GM21723 (cell line): ENCODE measurements around the gene PGAP2.

ENCODE experiments used
- ATAC-seq: cut with Tn5 transposase; IDR thresholded peaks from one replicate; pipeline ENCODE4 v1.9.1; 2021; ENCODE audit warnings: mild to moderate bottlenecking, moderate library complexity; ENCODE audit not compliant: unreplicated experiment

PGAP2 gene

GRCh38 chr11:3831378-3832239, 23.2 kb downstream of the PGAP2 start:
- ATAC-seq: no peak

- ATAC-seq: no peak
Observed at GRCh38 chr11:3832816-3833215, 24.5 kb downstream of the PGAP2 start.

GRCh38 chr11:3833449-3833848, 25.1 kb downstream of the PGAP2 start:
- no peak for ATAC-seq

GRCh38 chr11:3834349-3834663, 25.9 kb downstream of the PGAP2 start:
- no peak for ATAC-seq

- ATAC-seq: no peak
Observed at GRCh38 chr11:3834664-3835461, 26.5 kb downstream of the PGAP2 start.

- ATAC-seq: no peak
Observed at GRCh38 chr11:3835751-3836150, 27.4 kb downstream of the PGAP2 start.

GRCh38 chr11:3836903-3837302, 28.5 kb downstream of the PGAP2 start:
- no peak for ATAC-seq

- ATAC-seq: no peak
Observed at GRCh38 chr11:3837793-3838192, 29.4 kb downstream of the PGAP2 start.

- ATAC-seq: no peak
Observed at GRCh38 chr11:3838504-3838903, 30.1 kb downstream of the PGAP2 start.

GRCh38 chr11:3840004-3840869, 31.9 kb downstream of the PGAP2 start:
- no peak for ATAC-seq

- peak; percentile 58 for ATAC-seq
Observed at GRCh38 chr11:3840870-3841425, 32.6 kb downstream of the PGAP2 start, which contains the start of gene RHOG. Gene RHOG (minus strand): TSS chr11:3840959. CDS start chr11:3828138, 12,821 bp downstream.

- ATAC-seq: peak; percentile 47
Observed at GRCh38 chr11:3841426-3842350, 33.3 kb downstream of the PGAP2 start.

GRCh38 chr11:3843326-3843725, 35.0 kb downstream of the PGAP2 start:
- no peak for ATAC-seq

GRCh38 chr11:3845246-3845645, 36.9 kb downstream of the PGAP2 start:
- ATAC-seq: no peak

GRCh38 chr11:3845670-3846069, 37.3 kb downstream of the PGAP2 start:
- ATAC-seq: no peak

GRCh38 chr11:3849297-3849874, 41.0 kb downstream of the PGAP2 start:
- no peak for ATAC-seq

GRCh38 chr11:3853545-3853842, 45.1 kb downstream of the PGAP2 start:
- no peak for ATAC-seq

GRCh38 chr11:3853899-3854659, 45.7 kb downstream of the PGAP2 start:
- ATAC-seq: peak; percentile 42

- no peak for ATAC-seq
Observed at GRCh38 chr11:3854660-3854976, 46.3 kb downstream of the PGAP2 start.
